Erythroblast (primary cell): ENCODE results near the gene CGB2.

ENCODE experiments used
- GATA1 ChIP-seq: IDR thresholded peaks from 2 replicates; pipeline ENCODE4 v1.6.1; 2011; ENCODE audit warnings: low read depth, mild to moderate bottlenecking, control low read depth, low read length, moderate library complexity
- POLR2A ChIP-seq: IDR thresholded peaks from 2 replicates; pipeline ENCODE4 v1.6.1; 2011; ENCODE audit warnings: mild to moderate bottlenecking, low read length

GRCh38 chr19:49064768-49065611 is 33.3 kb downstream of the CGB2 start, which contains the start of gene NTF4:
- TF ChIP-seq POLR2A = no peak
- no peak for TF ChIP-seq GATA1
